ENCODE results near the gene SEC14L1. TPM values are rescaled to one million over a fixed set of nuclear protein-coding genes. Genes with fewer than 3 reads are reported as not detected.
A peak's percentile ranks its signal among the peaks of the same experiment; 100 is the strongest.

The SEC14L1 gene
- polyA plus RNA-seq, 2 of the 4 experiments (the other 2 are of a cell fraction) = 27.5 to 40.4 TPM

GRCh38 chr17:77246110-77247047 is 105.6 kb downstream of the SEC14L1 start:
- peak overlapping the region; percentile 81 to 92 for H3K27ac ChIP-seq
- ATAC-seq = peak in 1 of 2 experiments; percentile 11; a peak in 3 of 6 replicates
- H3K4me3 ChIP-seq = peak overlapping the region; percentile 57
- peaks cover 3% of the 10 kb centered on the region; the same call in 1 of the 3 replicates for H3K4me1 ChIP-seq
- POLR2A ChIA-PET = no interaction called here
- H3K4me2 ChIP-seq = peak overlapping the region; percentile 93
- no peak for TF ChIP-seq KDM5A (IDR thresholded peaks at IDR 0.05)
- peak; percentile 68; the same call in 1 of the 2 replicates for TF ChIP-seq RNF2 (IDR thresholded peaks at IDR 0.05; ENCODE audit: borderline replicate concordance, low read depth)
- WGBS (ENCODE audit: missing lambda C conversion rate) = 34% methylated on average over 33 of the region's 34 CpGs
- peak; percentile 51 for FAIRE-seq
- CTCF ChIA-PET = interaction anchor here (1.0 to 1.6 kb wide), 2 partner anchors 10 to 159 kb away, joined by 4 to 9 read pairs; no protein-coding TSS in a partner anchor
- no peak for DNase-seq (ENCODE audit: low read depth in 1 of 2, low spot score in 1 of 2)
- no peaks in the 10 kb centered on the region for H3K9me3 ChIP-seq

GRCh38 chr17:77247048-77247541 is 106.3 kb downstream of the SEC14L1 start:
- ATAC-seq (peak; percentile 91 to 97), DNase-seq (ENCODE audit: low read depth in 1 of 2, low spot score in 1 of 2) (peak; percentile 76 to 82), FAIRE-seq (no peak)
- 4% methylated on average over 18 of the region's 51 CpGs for WGBS (ENCODE audit: missing lambda C conversion rate)
- POLR2A ChIA-PET = no interaction called here
- H3K4me2 ChIP-seq = peak overlapping the region; percentile 93
- no peaks in the 10 kb centered on the region for H3K9me3 ChIP-seq
- H3K4me1 ChIP-seq = peaks cover 3% of the 10 kb centered on the region; the same call in 1 of the 3 replicates
- CTCF ChIA-PET = interaction anchor here (0.6 to 4.6 kb wide), 14 partner anchors 9 to 191 kb away, joined by 3 to 94 read pairs (median 6); no protein-coding TSS in a partner anchor
- peak overlapping the region; percentile 57 for H3K4me3 ChIP-seq
- TF ChIP-seq RAD21 (conservative IDR thresholded peaks at IDR 0.05 in 1 of 2, IDR thresholded peaks at IDR 0.05 in 1 of 2) (peak; percentile 90 to 99), HOXA7 (CRISPR knock-in tag; IDR thresholded peaks at IDR 0.05) (no peak), HOXB13 (CRISPR knock-in tag; IDR thresholded peaks at IDR 0.05; ENCODE audit: low read depth) (no peak), MAX (IDR thresholded peaks at IDR 0.05) (0 out of 2 replicates have a peak, but pooled peaks have one; percentile 13), KDM5A (IDR thresholded peaks at IDR 0.05) (peak; percentile 52; the same call in 1 of the 2 replicates), ESRRA (IDR thresholded peaks at IDR 0.05; ENCODE audit: borderline replicate concordance, low read length) (no peak), HOXB5 (CRISPR knock-in tag; IDR thresholded peaks at IDR 0.05) (0 out of 2 replicates have a peak, but pooled peaks have one; percentile 19), NFE2L2 (conservative IDR thresholded peaks at IDR 0.05; ENCODE audit: low read length) (no peak), USF2 (IDR thresholded peaks at IDR 0.05) (0 out of 2 replicates have a peak, but pooled peaks have one; percentile 7), RFX5 (IDR thresholded peaks at IDR 0.05) (0 out of 2 replicates have a peak, but pooled peaks have one; percentile 35), BCL3 (IDR thresholded peaks at IDR 0.05) (no peak), EHMT2 (IDR thresholded peaks at IDR 0.05; ENCODE audit: low read depth) (no peak), MYC (IDR thresholded peaks at IDR 0.05; ENCODE audit: borderline replicate concordance, low read length) (0 out of 2 replicates have a peak, but pooled peaks have one; percentile 25), MAZ (IDR thresholded peaks at IDR 0.05; ENCODE audit: borderline replicate concordance, low read depth, low read length) (0 out of 2 replicates have a peak, but pooled peaks have one; percentile 56), ZC3H11A (IDR thresholded peaks at IDR 0.05) (no peak), NR3C1 (IDR thresholded peaks at IDR 0.05) (no peak), SMC3 (IDR thresholded peaks at IDR 0.05) (peak; percentile 96), JUN (IDR thresholded peaks at IDR 0.05) (0 out of 5 replicates have a peak, but pooled peaks of 1 of the 2 experiments have one; percentile 14)
- TF ChIP-seq, protein P1, sequence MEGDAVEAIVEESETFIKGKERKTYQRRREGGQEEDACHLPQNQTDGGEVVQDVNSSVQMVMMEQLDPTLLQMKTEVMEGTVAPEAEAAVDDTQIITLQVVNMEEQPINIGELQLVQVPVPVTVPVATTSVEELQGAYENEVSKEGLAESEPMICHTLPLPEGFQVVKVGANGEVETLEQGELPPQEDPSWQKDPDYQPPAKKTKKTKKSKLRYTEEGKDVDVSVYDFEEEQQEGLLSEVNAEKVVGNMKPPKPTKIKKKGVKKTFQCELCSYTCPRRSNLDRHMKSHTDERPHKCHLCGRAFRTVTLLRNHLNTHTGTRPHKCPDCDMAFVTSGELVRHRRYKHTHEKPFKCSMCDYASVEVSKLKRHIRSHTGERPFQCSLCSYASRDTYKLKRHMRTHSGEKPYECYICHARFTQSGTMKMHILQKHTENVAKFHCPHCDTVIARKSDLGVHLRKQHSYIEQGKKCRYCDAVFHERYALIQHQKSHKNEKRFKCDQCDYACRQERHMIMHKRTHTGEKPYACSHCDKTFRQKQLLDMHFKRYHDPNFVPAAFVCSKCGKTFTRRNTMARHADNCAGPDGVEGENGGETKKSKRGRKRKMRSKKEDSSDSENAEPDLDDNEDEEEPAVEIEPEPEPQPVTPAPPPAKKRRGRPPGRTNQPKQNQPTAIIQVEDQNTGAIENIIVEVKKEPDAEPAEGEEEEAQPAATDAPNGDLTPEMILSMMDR (IDR thresholded peaks at IDR 0.05) = peak; percentile 99
- H3K27ac ChIP-seq = peak overlapping the region; percentile 81 to 92

All from A549 (cell line).